ENCODE results near the gene ROBO1.

GRCh38 chr3:79162653-79163052, 605.1 kb downstream of the ROBO1 start:
- no peak for TF ChIP-seq CTCF (IDR thresholded peaks at IDR 0.05; ENCODE audit: low read length)
- TF ChIP-seq EZH2 (optimal IDR thresholded peaks at IDR 0.05; ENCODE audit: low read depth, low read length), result no peak
- TF ChIP-seq EZH2phosphoT487 (IDR thresholded peaks at IDR 0.05; ENCODE audit: low read length), result no peak

Data from MM.1S (cell line).